ENCODE data around the gene DDX21. TPM values are rescaled to one million over a fixed set of nuclear protein-coding genes. Genes with fewer than 3 reads are reported as not detected.

Gene DDX21
- total RNA-seq, 1 donor from 2014 or later, result 54.1 TPM

GRCh38 chr10:68988530-68989316 is 32.8 kb downstream of the DDX21 start, which contains the start of gene KIFBP:
KIFBP (plus strand) TSS chr10:68988803; CDS start chr10:68988833, 30 bp downstream.
- peak; percentile 72 for TF ChIP-seq CTCF (IDR thresholded peaks at IDR 0.05)
- peak within 1 kb of the TSS; percentile 93 for H3K27ac Mint-ChIP-seq (ENCODE audit: unreplicated experiment)
- peaks cover 47% of the 10 kb centered on the region for H3K4me1 Mint-ChIP-seq (ENCODE audit: unreplicated experiment)
- DNase-seq (ENCODE audit: extremely low spot score, unreplicated experiment), result peak; percentile 95
- H3K36me3 Mint-ChIP-seq (ENCODE audit: unreplicated experiment), result peaks cover 13% of the 10 kb centered on the region
- H3K27me3 Mint-ChIP-seq (ENCODE audit: unreplicated experiment), result no peaks in the 10 kb centered on the region
- peak within 1 kb of the TSS; percentile 97 for H3K4me3 Mint-ChIP-seq (ENCODE audit: unreplicated experiment)
- H3K9me3 Mint-ChIP-seq (ENCODE audit: unreplicated experiment), result no peaks in the 10 kb centered on the region

GRCh38 chr10:68989317-68989990 is 33.5 kb downstream of the DDX21 start:
- peaks cover 47% of the 10 kb centered on the region for H3K4me1 Mint-ChIP-seq (ENCODE audit: unreplicated experiment)

GRCh38 chr10:68992636-68993440 is 36.9 kb downstream of the DDX21 start:
- DNase-seq (ENCODE audit: extremely low spot score, unreplicated experiment), result no peak
- Mint-ChIP-seq H3K27me3 (ENCODE audit: unreplicated experiment) (no peaks in the 10 kb centered on the region), H3K9me3 (ENCODE audit: unreplicated experiment) (no peaks in the 10 kb centered on the region), H3K27ac (ENCODE audit: unreplicated experiment) (peak overlapping the region; percentile 54), H3K4me1 (ENCODE audit: unreplicated experiment) (peaks cover 60% of the 10 kb centered on the region), H3K4me3 (ENCODE audit: unreplicated experiment) (no peak overlapping the region), H3K36me3 (ENCODE audit: unreplicated experiment) (peaks cover 2% of the 10 kb centered on the region)
- no peak for TF ChIP-seq CTCF (IDR thresholded peaks at IDR 0.05)

More at GRCh38 chr10:68989317-68989990, 33.5 kb downstream of the DDX21 start:
- Mint-ChIP-seq H3K27me3 (ENCODE audit: unreplicated experiment) (no peaks in the 10 kb centered on the region), H3K36me3 (ENCODE audit: unreplicated experiment) (peaks cover 8% of the 10 kb centered on the region), H3K9me3 (ENCODE audit: unreplicated experiment) (no peaks in the 10 kb centered on the region), H3K4me3 (ENCODE audit: unreplicated experiment) (peak overlapping the region; percentile 97), H3K27ac (ENCODE audit: unreplicated experiment) (peak overlapping the region; percentile 93)
- no peak for TF ChIP-seq CTCF (IDR thresholded peaks at IDR 0.05)
- no peak for DNase-seq (ENCODE audit: extremely low spot score, unreplicated experiment)

- no peaks in the 10 kb centered on the region for H3K9me3 Mint-ChIP-seq (ENCODE audit: unreplicated experiment)
- TF ChIP-seq CTCF (IDR thresholded peaks at IDR 0.05), result no peak
- no peaks in the 10 kb centered on the region for H3K36me3 Mint-ChIP-seq (ENCODE audit: unreplicated experiment)
- peaks cover 29% of the 10 kb centered on the region for H3K4me1 Mint-ChIP-seq (ENCODE audit: unreplicated experiment)
- no peak for DNase-seq (ENCODE audit: extremely low spot score, unreplicated experiment)
- no peak overlapping the region for H3K27ac Mint-ChIP-seq (ENCODE audit: unreplicated experiment)
- no peak overlapping the region for H3K4me3 Mint-ChIP-seq (ENCODE audit: unreplicated experiment)
- no peaks in the 10 kb centered on the region for H3K27me3 Mint-ChIP-seq (ENCODE audit: unreplicated experiment)
Measured at GRCh38 chr10:68997211-68997610, 41.2 kb downstream of the DDX21 start.

Measured in osteocyte (in vitro differentiated cells).